Ovary (tissue), 3 donors: ENCODE measurements around the gene INTS7.

Source experiments
- POLR2A ChIP-seq: fragments of 450-650 bp; IDR thresholded peaks from one replicate; pipeline ENCODE4 v1.6.1; 2017; ENCODE audit warnings: antibody characterized with exemption, mild to moderate bottlenecking, moderate library complexity
- TF ChIP-seq, protein P1 (sequence below), 3 donors: fragments of 450-650 bp in 2 of 3; fragments of 200-600 bp in 1 of 3; IDR thresholded peaks; one replicate each; pipeline versions ENCODE4 v1.5.1 to v1.8.0; 2016 to 2022; ENCODE audit warnings: antibody characterized with exemption in 3 of 3, mild to moderate bottlenecking in 1 of 3
- donor health status: DM: no; HTN: no; CAD: no.

DNA sequence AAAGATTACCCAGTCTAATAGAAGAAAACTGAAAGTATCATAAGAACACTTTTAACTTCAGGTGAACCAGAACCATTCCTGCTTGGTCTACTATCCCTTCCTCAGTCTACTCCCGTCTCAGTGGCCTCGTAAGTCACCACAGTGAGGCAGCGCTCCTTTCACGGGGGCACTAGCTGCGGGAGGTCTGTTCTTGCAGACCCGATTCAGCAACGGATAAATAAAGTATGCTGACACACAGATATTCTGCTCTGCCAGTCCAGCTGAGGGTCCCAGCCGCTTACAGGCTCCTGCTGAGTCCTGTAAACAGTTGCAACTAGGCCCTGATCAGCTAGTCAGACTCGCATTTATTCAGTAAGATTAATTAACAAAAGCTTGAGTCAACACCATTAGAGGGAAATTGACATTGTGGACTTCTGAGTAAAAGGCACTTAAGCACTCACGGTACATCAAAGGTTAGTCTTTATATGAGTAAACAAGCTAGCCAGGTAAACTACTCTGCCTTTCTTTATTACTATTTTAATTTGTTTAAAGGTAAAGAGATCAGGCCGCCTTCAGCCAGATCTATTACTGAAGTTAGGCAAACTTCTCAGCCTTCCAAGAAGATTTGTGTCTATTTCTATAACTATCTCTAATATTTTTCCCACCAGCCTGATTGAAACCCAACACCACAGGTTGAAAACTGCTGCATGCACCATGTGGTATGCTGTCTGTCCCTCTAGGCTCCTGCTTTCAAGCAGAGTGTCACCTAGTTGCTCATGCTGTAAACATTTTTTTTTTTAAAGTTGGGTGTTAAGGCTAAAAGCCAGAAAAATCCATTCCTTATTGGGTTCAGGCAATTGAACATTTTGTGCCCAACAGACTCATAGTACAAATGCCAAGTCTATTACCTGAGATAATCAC, 87.7 kb downstream of the INTS7 start:
- TF ChIP-seq, protein P1, sequence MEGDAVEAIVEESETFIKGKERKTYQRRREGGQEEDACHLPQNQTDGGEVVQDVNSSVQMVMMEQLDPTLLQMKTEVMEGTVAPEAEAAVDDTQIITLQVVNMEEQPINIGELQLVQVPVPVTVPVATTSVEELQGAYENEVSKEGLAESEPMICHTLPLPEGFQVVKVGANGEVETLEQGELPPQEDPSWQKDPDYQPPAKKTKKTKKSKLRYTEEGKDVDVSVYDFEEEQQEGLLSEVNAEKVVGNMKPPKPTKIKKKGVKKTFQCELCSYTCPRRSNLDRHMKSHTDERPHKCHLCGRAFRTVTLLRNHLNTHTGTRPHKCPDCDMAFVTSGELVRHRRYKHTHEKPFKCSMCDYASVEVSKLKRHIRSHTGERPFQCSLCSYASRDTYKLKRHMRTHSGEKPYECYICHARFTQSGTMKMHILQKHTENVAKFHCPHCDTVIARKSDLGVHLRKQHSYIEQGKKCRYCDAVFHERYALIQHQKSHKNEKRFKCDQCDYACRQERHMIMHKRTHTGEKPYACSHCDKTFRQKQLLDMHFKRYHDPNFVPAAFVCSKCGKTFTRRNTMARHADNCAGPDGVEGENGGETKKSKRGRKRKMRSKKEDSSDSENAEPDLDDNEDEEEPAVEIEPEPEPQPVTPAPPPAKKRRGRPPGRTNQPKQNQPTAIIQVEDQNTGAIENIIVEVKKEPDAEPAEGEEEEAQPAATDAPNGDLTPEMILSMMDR (IDR thresholded peaks at IDR 0.05), result no peak
- TF ChIP-seq POLR2A, result no peak
